Measurements from ENCODE around the gene APCDD1L.

Gene APCDD1L

DNA sequence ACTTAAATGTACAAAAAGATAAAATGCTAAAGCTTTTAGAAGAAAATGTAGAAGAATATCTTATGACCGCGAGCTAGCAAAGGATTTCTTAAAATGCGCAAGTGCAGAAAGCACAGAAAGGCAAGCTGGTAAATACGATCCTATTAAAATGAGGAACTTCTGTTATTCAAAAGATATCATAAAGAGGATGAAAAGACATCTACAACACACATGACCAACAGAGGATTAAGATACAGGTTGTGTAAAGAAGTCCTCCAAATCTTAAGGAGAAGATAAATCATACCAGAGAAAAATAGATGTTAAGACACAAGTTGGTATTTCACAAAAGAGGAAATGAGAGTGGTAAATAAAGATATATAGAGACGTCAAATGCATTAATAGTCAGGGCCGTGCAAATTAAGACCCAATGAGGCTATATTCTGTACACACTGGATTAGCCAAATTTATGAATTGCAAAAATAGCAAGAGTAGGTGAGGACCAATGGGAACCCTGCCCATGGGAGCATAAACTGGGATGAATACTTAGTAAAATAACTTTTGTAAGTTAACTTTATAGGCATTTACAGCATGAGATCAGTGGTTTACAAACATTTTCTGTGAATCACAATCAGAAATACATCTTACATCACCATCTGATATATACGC, 23.0 kb downstream of the APCDD1L start:
- DNase-seq, result no peak

DNA sequence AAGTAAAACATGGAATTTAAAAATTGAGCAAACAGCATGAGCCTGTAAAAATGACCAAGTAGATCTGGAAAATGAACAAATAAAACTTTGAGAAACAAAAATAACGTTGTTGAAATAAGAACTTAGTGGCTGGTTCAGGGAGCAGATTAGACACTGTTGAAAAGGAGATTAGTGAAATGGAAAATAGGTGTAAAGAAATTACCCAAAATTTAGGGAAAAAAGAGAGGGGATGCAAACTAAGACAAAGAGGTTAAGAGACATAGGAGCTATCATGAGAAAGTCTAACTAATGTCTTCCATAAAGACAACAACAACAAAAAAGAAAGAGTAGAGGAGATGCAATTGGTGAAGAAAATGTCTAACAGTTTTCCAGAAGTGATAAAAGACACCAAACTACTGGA, 29.0 kb downstream of the APCDD1L start:
- DNase-seq, result no peak

DNA sequence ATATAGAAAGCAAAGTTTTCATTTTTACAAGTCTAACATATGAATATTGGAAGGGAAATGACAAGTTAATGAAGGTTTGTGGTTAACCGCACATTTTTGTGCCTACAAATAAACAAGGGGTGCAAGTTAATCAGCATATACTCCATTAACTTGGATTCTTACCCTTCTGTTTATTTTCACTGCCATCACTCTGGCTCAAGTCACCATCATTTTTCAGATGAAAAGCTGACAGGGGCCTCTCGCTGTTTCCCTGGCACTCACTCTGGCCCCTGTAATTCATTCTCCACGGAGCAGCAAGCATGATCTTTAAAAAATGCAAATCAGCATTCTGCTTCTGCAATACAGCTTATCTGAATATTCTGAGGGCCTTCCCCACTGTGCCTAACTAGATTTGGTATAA, 29.8 kb downstream of the APCDD1L start:
- no peak for DNase-seq

DNA sequence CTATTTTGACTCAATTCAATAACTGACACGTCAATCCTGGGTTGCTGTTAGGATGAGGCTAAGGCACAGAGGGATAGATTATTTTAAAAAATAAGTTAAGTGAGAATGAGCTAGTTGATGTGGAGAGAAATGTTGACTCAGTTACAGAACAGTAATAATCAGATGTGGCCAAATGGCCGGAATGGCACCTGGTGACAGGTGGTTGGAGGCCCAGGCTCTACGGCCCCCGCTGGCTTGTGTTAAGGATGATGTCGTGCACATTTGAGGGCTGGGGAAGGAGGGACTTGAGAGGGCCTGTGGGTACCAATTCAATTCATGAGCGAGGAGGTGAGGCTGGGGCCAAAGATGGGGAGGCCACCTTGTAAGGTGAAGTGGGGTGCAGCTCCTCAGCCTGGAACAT, 31.7 kb downstream of the APCDD1L start:
- DNase-seq, result no peak

DNA sequence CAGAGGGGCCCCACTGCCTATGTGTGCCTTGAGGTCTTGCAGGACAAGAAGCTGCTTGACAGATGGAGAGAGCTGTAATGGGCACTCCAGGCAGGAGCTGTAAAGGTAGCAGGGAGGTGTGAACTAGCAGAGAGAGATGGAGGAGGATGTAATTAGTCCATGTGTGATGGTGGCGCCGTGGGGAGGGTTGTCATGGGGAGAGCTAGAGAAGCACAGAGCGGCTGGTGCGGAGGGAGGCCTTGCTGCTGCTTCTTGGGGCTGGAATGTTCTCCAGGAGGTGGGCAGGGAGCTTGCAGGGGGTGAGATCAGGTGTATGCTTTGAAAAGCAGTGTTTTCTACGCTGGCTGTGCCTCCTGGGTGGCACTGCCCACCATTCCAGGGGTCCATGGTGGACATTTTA, 32.1 kb downstream of the APCDD1L start:
- no peak for DNase-seq

DNA sequence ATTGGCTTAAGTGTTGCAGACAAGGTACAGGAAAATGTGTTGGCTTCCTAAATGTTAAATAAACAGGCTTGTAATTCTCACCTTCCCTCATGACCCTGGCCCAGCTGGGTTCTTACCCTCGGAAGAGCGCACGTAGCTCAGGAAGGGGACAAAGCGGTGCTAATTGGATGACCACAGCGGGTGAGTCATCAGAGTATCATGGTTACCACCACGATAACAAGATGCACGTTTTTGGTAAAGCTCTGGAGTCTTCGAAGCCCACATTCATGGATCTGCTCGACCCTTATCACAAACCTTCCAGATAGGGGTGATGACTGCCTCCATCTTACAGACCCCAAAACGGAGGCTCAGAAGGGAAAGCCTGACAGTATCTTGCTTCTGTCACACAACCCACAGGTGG, 32.8 kb downstream of the APCDD1L start:
- no peak for DNase-seq

DNA sequence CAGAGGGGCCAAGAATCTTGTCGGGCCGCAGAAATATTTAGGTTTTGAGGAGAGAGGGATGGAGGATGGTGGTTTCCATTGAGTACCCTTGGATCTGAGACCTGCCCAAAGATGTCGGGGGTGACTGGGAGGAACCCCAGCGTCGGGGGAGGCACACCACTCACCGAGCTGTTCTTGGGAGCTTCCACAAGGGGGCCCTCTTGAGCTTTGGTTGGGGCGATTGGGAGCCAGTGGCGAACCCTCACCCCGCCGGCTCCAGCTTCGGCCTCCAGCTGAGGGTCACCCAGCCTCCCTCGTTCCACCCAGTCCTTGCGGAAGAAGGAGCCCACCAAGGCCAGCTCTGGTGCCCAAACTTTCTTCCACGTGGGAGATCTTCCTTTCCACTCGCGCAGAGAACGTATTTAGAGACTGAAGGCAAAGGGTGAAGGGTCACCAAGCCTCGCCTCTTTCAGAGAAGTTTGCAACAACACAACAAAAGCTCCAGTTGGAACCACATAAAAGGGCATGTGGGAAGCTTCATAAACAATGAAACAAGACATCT, 33.6 kb downstream of the APCDD1L start:
- DNase-seq, result peak in 11 of 58 donors; percentile 1 to 19 (median 6)

DNA sequence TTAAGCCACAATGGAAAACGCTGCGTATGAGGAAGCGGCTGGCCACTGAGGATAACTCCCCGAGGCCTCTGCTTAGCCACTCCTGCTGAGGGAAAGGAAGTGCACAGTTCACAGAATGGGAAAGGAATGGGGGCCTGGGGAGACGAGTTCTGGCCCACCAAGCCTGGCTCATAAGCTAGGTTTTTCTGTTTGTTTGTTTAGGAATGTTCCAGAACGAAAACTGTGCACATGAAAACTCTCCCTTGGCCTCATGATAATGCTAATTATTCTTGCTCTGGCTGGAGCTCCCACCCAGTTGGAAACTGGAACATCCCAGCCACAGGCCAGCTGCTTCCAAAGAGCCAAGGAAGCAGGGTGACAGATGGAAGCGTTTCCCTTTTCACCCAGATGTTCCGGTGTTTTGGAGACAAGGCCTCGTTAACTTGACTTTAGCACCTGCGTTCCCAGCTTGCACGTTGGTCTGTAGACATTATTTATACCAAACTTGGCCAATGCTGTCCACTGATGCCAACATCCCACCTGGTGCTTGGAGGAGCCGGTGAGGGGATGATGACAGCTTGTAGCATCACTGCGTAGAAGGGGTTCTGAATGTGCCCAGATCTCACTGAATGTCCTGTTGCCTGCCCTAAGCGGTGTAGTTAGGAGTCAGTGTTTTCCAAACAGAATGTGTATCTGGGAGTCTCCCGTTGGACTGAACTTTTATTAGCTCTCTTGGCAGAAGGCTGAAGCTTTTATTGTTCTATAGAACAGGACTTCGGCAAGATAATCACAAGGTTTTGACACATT, 34.5 kb downstream of the APCDD1L start:
- DNase-seq, result no peak

DNA sequence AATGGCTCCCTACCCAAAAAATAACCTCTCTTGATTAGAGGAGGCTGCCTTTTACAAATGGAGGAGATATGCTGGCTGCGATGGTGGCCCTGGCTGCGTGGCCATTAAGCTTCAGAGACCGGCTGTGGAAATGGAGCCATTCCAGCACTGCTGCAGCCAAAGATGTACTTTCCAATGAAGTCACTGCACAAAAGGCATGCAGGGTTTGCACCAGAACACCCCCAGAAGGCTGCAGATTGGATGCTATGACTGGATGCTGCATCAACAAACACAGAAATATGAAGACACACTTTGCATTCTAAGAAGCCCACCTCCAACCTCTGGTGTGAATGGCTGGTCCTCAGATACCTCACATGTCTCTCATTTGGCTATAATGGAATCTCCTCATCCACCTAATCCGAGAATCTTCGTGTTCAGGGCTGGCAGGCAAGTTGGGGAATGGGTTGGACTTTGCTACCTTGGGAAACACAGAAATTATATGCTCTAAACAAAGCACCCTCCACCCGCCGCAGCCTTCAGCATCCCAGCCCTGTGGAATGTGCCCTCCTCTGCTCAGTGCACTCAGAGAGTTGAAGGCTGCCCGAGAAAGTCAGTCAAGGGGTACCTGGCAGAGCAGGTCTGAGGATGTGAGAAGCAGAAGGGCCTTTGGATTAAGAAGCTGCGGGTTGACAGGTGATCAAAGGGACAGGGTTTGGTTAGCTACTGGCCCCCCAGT, 35.3 kb downstream of the APCDD1L start:
- DNase-seq, result no peak

DNA sequence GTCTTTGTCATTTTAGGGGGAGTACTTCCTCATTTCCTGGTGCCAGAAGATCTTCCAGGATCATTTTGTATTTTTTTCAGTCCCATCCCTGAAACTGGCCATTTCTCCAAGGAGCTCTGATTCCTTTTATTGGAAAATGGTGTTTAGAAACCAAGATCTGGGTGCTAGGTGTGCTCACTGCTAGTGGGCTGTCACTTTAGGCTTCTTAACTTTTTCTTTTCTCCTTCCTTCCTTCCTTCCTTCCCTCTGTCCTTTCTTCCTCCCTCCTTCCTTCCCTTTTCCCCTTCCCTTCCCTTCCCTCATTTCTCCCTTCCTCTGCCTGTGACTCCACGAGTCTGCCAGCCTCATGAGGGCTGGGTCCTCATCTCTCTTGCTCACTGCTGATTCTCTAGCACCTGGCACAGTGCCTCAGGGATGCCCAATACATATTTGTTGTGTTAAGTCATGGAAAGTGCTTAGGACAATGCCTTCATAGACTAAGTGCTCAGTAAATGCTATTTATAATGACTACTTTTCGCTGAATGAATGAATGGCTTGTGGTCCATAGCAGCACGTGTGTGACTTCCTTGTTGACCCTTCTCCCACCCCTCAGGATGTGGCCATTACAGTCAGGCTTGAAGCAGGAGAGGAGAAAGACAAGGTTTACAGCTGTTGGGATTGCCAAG, 36.9 kb downstream of the APCDD1L start:
- DNase-seq, result no peak

DNA sequence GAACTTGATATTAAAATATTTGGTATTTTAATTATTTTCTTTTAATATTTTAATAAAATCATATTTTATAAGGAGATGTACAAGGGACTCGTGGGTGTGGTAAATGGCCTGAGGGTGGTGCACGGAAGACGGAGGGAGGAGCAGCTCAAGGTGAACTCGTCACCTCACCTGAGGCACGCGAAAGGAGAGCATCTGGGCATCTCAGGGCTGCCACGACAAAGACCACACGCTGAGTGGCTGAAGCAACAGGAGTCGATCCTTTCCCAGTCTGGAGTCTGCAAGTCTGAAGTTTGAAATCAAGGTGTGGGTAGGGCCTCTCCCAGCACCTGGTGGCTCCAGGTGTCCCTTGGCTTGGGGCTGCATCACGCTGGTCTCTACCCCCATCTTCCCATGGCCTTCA, 39.7 kb downstream of the APCDD1L start:
- no peak for DNase-seq

DNA sequence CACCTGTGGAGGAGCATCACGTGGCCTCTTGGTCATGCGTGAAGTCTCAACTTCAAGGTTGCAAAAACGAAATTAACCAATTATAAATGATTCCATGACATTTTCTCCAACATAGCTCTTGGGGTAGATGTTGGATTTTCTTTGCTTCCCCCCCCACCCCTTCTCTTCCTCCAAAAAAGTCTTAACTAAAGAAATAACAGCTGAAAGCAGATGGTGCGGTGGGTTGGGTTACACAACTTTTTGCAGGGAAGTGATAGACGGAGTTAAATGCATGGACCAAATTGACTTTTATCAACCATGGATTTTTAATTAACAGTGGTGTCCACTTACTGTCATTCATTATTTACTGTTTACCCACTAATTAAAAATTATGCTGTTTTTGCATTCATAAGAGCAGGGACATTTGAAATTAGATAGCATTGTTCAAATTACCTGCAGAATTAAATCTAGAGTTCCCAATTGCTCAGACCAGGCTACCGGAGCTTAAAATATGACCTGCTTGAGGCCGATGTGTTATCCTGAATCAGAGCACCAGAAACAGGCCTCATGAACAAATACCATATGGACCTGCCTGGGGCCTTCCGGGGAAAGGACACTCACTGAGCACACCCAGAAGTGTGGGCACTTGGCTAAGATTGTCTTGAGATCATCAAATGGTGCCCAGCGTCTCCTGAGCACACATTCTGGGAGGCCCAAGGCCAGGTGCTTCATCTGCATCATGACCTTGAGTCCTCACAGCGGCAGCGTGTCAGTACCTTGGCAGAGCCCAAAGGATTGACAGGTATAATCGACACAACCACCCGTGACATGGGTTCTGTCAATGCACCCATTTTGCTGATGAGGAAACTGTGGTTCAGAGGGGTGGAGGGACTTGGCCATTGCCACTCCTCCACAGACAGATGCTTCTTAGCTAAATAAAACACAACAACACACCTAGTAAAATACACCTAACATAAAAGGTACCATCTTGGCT, 41.5 kb downstream of the APCDD1L start:
- DNase-seq, result no peak

DNA sequence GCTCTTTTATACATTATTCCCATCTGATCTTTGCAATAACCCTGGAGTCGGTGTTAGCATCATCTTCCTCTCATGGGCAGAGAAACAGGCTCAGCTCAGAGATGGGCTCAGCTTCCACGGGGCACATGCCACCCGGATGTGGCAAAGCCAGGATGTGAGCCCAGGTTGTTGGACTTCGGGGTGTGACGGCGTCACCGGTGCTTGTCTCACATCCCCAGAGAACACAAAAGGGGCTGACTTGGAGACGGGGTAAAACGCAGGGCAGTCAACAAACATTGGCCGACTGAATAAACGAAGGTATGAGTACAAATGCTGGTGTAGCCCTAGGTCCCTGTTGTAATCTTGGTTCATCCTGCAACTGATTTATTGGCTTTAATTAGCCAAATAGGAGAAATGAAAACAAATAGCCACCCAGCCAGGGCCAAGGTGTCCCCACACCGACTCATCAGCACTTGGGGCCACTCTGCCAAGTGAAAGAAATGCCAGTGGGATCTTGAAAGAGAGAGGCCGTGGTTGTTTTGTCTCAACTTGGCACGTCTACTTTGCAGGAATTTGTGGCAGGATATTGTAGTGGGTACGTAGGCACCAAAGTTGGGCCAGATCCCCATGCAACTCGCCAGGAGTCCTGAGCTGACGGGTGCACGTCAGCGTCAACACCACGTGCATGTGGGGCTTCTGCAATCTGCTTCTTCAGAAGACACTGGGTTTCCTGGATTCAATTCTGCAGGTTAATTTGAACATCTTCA, 42.8 kb downstream of the APCDD1L start:
- DNase-seq, result no peak

DNA sequence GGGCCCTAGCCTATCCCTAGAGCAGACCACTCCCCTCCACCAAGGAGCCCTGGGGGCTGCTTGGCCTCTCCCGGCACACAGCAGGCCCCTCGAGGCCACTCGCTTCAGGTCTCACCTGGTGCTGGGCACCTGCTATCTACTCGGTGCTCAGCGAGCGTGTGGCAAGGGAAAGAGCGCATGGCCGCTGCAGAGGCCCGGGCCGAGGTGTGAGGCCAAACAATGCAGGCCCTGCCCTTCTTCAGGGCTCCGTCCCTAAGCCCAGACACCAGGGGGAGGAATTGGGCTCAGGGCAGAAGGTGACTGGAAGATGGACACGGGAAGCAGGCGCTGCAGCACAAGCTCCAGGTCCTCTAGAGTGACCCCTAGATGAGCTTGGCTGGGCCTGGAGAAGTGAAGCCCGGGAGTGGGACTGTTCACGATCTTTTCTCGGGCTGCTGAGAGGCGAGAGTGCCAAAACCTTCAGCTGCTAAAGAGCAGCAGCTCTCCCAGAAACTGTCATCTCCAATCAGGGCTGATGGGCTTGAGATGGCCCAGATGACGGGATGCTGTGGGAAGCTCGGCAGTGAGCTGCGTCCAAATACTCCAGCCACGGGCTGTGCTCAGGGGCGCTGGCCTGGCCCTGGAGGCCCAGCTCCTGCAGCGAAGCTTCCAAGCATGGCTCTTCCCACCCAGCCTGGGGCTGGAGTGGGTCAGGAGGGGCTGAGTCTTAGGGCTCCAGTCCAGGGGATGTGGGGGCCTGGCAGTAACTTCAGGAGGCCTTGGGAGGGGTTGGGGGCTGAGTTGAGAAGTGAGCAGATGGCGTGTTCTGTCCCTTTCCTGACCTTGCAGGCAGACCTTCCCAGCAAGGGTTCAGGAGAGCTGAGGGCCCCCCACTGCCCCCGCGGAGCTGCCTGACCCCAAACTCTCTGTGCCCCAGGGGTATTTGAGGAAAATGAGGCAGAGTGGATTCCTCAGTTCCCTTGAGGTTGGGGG, 43.7 kb downstream of the APCDD1L start:
- DNase-seq, result no peak

DNA sequence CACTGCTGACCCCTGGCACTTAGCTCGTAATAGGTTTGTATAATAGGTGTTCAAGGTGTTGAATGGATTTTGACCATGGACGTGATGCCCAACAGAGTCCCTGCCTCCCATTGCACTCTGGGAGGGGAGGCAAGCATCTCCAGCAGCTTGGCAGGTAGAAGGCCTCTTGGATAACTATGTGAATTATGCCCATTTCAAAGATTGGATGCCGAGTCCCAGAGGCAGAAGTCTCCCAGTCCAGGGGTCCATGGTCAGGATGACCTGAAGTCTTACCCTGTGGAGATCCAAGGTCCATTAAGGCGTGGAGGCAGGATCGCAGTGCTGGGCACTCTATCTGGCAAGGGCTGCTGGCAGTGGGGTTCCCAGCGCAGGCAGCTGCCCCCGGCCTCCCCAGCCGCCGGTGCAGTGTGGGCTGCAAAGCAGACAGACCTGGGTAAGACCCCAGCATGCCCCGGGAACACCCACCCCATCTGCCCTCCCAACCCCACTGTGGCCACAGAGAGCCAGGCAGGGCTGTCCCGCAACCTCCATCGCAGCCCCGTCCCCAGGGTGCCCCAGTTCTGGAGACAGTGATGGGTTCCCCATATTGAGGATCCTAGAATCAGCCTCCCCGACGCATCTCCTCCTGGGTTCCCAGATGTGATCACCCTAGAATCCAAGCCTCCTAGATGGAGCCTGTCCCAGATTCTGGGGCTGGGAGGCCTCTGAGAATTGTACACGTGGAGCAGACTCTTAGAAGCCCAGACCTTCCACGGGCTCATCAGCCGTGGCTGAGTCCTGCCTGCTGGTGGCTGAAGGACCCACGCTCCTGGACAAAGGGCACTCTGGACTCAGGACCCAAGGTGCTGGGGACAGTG, 44.6 kb downstream of the APCDD1L start:
- no peak for DNase-seq

DNA sequence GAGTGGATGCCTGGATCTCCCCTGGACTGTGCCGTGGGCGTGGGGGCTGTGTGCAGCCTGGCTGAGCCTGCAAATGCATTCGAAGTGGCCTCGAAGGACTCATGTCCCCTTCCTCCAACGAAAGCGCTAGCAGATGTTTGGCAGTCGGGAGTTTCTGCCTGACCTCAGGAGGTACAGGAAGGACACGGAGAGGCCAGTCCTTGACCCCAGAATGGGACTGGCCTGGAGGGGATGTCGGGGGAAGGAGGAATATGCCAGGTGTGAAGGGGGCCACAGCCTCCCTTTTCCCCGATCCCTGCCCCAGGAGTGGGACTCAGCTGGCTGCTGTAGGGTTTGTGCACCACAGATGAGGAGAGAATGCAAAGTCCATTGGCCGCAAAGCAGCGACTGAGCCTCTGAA, 45.6 kb downstream of the APCDD1L start:
- DNase-seq, result no peak
